Vagina (tissue), 2 donors: ENCODE results near the gene SKIDA1. TPM values are rescaled to one million over a fixed set of nuclear protein-coding genes. Genes with fewer than 3 reads are reported as not detected.

Experiments used
- DNase-seq, 2 donors: peaks; one replicate each; pipeline ENCODE4 v3.0.0-alpha.2; 2017; ENCODE audit errors: extremely low spot score in 2 of 2
- H3K27ac ChIP-seq: fragments of 200-600 bp; sonication (generic); one replicate; pipeline ENCODE4 v1.5.1; 2019
- H3K27me3 ChIP-seq: fragments of 200-600 bp; sonication (generic); one replicate; pipeline ENCODE4 v1.5.1; 2019
- H3K36me3 ChIP-seq, 2 donors: fragments of 200-600 bp; sonication (generic); one replicate each; pipeline ENCODE4 v1.5.1; 2017 to 2019
- H3K4me1 ChIP-seq: fragments of 200-600 bp; sonication (generic); one replicate; pipeline ENCODE4 v1.5.1; 2019
- H3K4me3 ChIP-seq, 2 donors: fragments of 200-600 bp; sonication (generic); 1 replicate in 1 of 2; 2 replicates in 1 of 2; pipeline ENCODE4 v1.5.1; 2016 to 2019
- H3K9me3 ChIP-seq: fragments of 200-600 bp; sonication (generic); one replicate; pipeline ENCODE4 v1.5.1; 2019
- POLR2A ChIP-seq, 2 donors: fragments of 450-650 bp; IDR thresholded peaks; one replicate each; pipeline ENCODE4 v1.6.1; 2017; ENCODE audit warnings: antibody characterized with exemption in 2 of 2, mild to moderate bottlenecking in 2 of 2, moderate library complexity in 2 of 2
- POLR2AphosphoS5 ChIP-seq, 2 donors: sonication (generic); formaldehyde crosslinking; IDR thresholded peaks; one replicate each; pipeline ENCODE4 v1.9.0; 2017; ENCODE audit warnings: antibody characterized with exemption in 2 of 2, mild to moderate bottlenecking in 2 of 2, low read depth in 1 of 2; ENCODE audit not compliant: insufficient read depth in 1 of 2
- intact Hi-C: fragments of 100-400 bp; cut with DNase I; formaldehyde crosslinking; loops from one replicate; pipeline ENCODE4 v1.15.1; 2023
- total RNA-seq: library from RNA; depleted of rRNA; stranded (reverse); fragments of >200 nt; gene quantifications from one replicate; pipeline ENCODE4 v1.2.3, GENCODE V29; 2016
- TF ChIP-seq, protein P1 (sequence below), 3 experiments: fragments of 450-650 bp in 2 of 3; fragments of 200-600 bp in 1 of 3; sonication (generic) in 1 of 3; IDR thresholded peaks; one replicate each; pipeline ENCODE4 v1.5.1; 2017 to 2019; ENCODE audit warnings: antibody characterized with exemption in 3 of 3, mild to moderate bottlenecking in 2 of 3, moderate library complexity in 2 of 3

The SKIDA1 gene
- total RNA-seq, 1 donor from 2014 or later, result 2.7 TPM

DNA sequence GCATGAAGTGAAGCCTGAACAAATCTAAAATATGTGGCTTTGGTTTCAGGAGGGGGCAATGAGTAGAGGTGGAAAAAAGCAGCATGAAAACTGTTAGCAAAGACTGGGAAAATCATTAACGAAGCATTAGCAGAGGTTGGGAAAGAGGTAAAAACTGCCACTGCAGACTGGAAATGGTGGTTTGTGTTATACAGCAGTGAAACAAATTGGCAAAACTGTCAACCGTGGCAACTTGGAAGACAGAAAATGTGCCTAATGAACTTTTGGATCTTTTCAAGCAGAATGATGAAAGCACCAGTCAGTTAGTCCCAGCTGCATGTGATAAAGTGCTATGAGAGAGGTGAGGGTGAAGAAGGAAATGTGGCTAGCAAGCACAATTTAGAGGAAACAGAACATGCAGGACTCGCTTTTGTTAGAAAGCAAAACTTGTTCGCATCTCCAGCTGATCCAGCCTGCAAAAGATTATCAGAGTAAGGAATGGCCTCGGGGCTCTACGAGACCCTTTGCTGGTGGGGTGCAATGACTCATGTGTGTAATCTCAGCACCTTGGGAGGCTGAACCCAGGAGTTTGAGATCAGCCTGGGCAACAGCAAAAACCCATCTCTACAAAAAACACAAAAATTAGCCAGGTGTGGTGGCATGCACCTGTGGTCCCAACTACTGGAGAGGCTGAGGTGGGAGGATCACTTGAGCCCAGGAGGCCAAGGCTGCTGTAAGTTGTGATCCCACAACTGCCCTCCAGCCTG, 45.7 kb downstream of the SKIDA1 start:
- H3K4me1 ChIP-seq, result no peaks in the 10 kb centered on the region
- no peak overlapping the region for H3K4me3 ChIP-seq
- TF ChIP-seq, protein P1, sequence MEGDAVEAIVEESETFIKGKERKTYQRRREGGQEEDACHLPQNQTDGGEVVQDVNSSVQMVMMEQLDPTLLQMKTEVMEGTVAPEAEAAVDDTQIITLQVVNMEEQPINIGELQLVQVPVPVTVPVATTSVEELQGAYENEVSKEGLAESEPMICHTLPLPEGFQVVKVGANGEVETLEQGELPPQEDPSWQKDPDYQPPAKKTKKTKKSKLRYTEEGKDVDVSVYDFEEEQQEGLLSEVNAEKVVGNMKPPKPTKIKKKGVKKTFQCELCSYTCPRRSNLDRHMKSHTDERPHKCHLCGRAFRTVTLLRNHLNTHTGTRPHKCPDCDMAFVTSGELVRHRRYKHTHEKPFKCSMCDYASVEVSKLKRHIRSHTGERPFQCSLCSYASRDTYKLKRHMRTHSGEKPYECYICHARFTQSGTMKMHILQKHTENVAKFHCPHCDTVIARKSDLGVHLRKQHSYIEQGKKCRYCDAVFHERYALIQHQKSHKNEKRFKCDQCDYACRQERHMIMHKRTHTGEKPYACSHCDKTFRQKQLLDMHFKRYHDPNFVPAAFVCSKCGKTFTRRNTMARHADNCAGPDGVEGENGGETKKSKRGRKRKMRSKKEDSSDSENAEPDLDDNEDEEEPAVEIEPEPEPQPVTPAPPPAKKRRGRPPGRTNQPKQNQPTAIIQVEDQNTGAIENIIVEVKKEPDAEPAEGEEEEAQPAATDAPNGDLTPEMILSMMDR (IDR thresholded peaks at IDR 0.05), result no peak
- no peak for TF ChIP-seq POLR2A (IDR thresholded peaks at IDR 0.05)
- no peak for TF ChIP-seq POLR2AphosphoS5 (IDR thresholded peaks at IDR 0.05; ENCODE audit: insufficient read depth in 1 of 2, low read depth in 1 of 2)
- no peaks in the 10 kb centered on the region for H3K27me3 ChIP-seq
- peak in 1 of 2 donors; percentile 40 for DNase-seq
- no peaks in the 10 kb centered on the region for H3K36me3 ChIP-seq
- H3K9me3 ChIP-seq, result no peaks in the 10 kb centered on the region
- intact Hi-C loops, result no loop called here
- no peak overlapping the region for H3K27ac ChIP-seq

DNA sequence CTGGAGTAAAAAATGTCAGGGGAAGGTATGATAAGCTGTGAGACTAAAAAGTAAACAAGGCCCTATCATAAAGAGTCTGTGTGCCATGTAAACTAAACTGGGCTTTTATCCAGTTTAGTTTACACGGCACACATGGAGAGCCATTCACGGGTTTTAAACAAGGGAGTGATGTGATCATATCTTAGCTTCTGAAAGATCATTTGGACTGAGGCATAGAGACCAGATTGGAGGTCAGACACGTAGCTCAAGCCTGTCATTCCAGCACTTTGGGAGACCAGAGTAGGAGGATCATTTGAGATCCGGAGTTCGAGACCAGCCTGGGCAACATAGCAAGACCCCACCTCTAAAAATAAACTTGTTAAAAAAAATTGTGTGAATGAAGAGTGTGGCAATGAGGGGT, 50.1 kb downstream of the SKIDA1 start:
- Histone ChIP-seq H3K9me3 (no peaks in the 10 kb centered on the region), H3K36me3 (no peaks in the 10 kb centered on the region), H3K4me1 (no peaks in the 10 kb centered on the region), H3K27me3 (no peaks in the 10 kb centered on the region), H3K4me3 (no peak overlapping the region), H3K27ac (no peak overlapping the region)
- intact Hi-C loops, result no loop called here
- TF ChIP-seq POLR2AphosphoS5 (IDR thresholded peaks at IDR 0.05; ENCODE audit: insufficient read depth in 1 of 2, low read depth in 1 of 2) (no peak), POLR2A (IDR thresholded peaks at IDR 0.05) (no peak)
- TF ChIP-seq, protein P1 (IDR thresholded peaks at IDR 0.05), result no peak
- peak in 1 of 2 donors; percentile 18 for DNase-seq

DNA sequence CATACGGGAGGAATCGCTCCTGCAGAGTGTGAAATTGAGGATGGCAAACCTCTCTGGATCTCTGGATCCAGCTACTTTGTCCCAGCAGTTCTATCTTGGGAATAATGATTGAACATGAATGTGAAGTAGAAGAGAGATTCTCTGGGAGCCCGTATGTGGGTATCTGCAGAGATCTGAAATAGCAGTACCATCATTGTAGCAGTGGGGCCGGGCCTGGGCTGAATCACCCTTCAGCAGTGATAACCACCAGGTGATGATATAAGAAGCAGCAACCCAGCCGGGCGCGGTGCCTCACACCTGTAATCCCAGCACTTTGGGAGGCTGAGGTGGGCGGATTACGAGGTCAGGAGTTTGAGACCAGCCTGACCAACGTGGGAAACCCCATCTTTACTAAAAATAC, 51.9 kb downstream of the SKIDA1 start:
- Histone ChIP-seq H3K9me3 (no peaks in the 10 kb centered on the region), H3K36me3 (no peaks in the 10 kb centered on the region), H3K27me3 (no peaks in the 10 kb centered on the region), H3K4me3 (no peak overlapping the region), H3K27ac (no peak overlapping the region), H3K4me1 (no peaks in the 10 kb centered on the region)
- TF ChIP-seq POLR2AphosphoS5 (IDR thresholded peaks at IDR 0.05; ENCODE audit: insufficient read depth in 1 of 2, low read depth in 1 of 2), result no peak
- no peak for TF ChIP-seq POLR2A (IDR thresholded peaks at IDR 0.05)
- TF ChIP-seq, protein P1 (IDR thresholded peaks at IDR 0.05), result no peak
- intact Hi-C loops, result no loop called here
- no peak for DNase-seq

DNA sequence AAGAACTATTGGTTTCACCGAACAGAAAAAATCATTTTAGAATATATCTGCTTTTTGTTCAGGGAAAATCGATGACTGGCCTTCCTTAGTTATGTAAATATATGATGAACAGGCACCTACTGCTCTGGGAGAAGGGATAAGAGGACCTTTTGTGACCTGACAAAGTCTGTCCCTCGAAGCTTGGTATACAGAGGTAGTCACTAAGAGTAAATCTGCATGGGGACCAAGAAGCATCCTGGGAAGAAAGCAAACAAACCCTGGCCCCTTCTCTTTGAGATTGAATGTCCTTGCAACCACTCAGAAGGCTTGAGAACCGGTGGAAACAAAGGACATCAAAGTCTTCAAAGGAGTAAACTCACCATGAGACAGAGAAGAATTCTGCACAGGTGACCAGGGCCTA, 52.3 kb downstream of the SKIDA1 start:
- Histone ChIP-seq H3K4me3 (no peak overlapping the region), H3K27ac (no peak overlapping the region), H3K27me3 (no peaks in the 10 kb centered on the region), H3K36me3 (no peaks in the 10 kb centered on the region), H3K9me3 (no peaks in the 10 kb centered on the region), H3K4me1 (no peaks in the 10 kb centered on the region)
- intact Hi-C loops, result no loop called here
- peak in 1 of 2 donors; percentile 22 for DNase-seq
- TF ChIP-seq POLR2A (IDR thresholded peaks at IDR 0.05), result no peak
- no peak for TF ChIP-seq POLR2AphosphoS5 (IDR thresholded peaks at IDR 0.05; ENCODE audit: insufficient read depth in 1 of 2, low read depth in 1 of 2)
- TF ChIP-seq, protein P1 (IDR thresholded peaks at IDR 0.05), result no peak

DNA sequence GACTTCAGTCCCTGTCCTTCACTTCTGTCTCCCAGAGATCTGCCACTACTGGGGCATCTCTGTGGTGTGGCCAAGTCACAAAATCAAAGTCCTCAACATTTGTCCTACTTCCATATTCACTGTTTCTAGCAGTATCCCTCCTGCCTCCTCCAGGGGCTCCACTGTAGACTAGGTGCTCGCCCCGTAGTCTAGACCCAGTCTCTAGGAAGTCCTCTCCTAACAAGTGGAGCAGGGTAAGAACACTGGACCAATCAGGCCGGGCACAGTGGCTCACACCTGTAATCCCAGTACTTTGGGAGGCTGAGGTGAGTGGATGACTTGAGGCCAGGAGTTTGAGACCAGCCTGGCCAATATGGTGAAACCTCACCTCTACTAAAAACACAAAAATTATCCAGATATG, 57.4 kb downstream of the SKIDA1 start:
- intact Hi-C loops, result no loop called here
- H3K9me3 ChIP-seq, result no peaks in the 10 kb centered on the region
- DNase-seq, result peak in 1 of 2 donors; percentile 79

More for the DNA sequence above, 57.4 kb downstream of the SKIDA1 start:
- Histone ChIP-seq H3K27me3 (no peaks in the 10 kb centered on the region), H3K4me1 (no peaks in the 10 kb centered on the region), H3K36me3 (no peaks in the 10 kb centered on the region), H3K27ac (no peak overlapping the region), H3K4me3 (no peak overlapping the region)
- TF ChIP-seq, protein P1 (IDR thresholded peaks at IDR 0.05), result no peak
- TF ChIP-seq POLR2AphosphoS5 (IDR thresholded peaks at IDR 0.05; ENCODE audit: insufficient read depth in 1 of 2, low read depth in 1 of 2), result no peak
- TF ChIP-seq POLR2A (IDR thresholded peaks at IDR 0.05), result no peak
